Erythroblast (primary cell): ENCODE results near the gene MAP4K5.

Source experiments
- GATA1 ChIP-seq: IDR thresholded peaks from 2 replicates; pipeline ENCODE4 v1.6.1; 2011; ENCODE audit warnings: low read depth, mild to moderate bottlenecking, control low read depth, low read length, moderate library complexity
- POLR2A ChIP-seq: IDR thresholded peaks from 2 replicates; pipeline ENCODE4 v1.6.1; 2011; ENCODE audit warnings: mild to moderate bottlenecking, low read length

- TF ChIP-seq POLR2A (no peak), GATA1 (no peak)
Measured at GRCh38 chr14:50559990-50560930, 27.9 kb upstream of the MAP4K5 start, which contains the start of gene ATL1.
